ENCODE data around the gene LMOD3. TPM values are rescaled to one million over a fixed set of nuclear protein-coding genes. Genes with fewer than 3 reads are reported as not detected.

LMOD3 gene
- total and polyA plus RNA-seq, 2 donors (not counting 3 experiments of a cell fraction or from before 2014, with no cell fraction given), result not detected

DNA sequence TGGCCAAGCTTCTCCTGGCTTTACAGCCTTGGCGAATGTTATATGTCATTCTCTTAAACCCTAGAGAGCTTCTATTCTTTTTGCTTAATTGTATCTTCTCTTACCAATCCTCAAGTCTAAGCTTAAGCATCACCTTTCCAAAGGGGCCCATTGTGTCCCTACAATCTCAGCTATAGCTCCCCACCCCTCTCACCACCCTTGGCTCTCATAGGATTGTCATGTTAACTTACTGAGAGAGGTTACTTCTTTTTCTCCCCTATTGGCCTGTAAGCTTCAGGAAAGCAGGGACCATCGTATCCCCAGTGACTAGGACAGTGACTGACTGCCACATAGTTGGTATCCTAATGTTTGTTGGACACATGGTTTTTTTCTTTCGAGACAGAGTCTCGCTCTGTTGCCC lies 43.3 kb upstream of the LMOD3 start:
- intact Hi-C loops (cut with micrococcal nuclease), result no loop called here
- no TSS peak for BruUV-seq (replicated peaks)
- H3K79me2 ChIP-seq (ENCODE audit: control insufficient read depth, insufficient read depth, low read length), result no peaks in the 10 kb centered on the region
- peaks cover 0 to 4% of the 10 kb centered on the region in 2 experiments for H3K36me3 ChIP-seq (ENCODE audit: control insufficient read depth in 2 of 2, extremely low read depth in 1 of 2, insufficient read depth in 2 of 2, low read length in 2 of 2)
- FAIRE-seq (no peak), DNase-seq (ENCODE audit: low read depth, low spot score) (no peak)
- H3K27ac ChIP-seq (ENCODE audit: insufficient read depth, low read depth, low read length), result no peak overlapping the region
- H3K9me3 ChIP-seq (replicated peaks; ENCODE audit: control insufficient read depth, insufficient read depth, low read length), result no peaks in the 10 kb centered on the region
- no peaks in the 10 kb centered on the region for H4K20me1 ChIP-seq (replicated peaks; ENCODE audit: control insufficient read depth, extremely low read depth, insufficient read depth, low read length)
- no peaks in the 10 kb centered on the region for H3K9me1 ChIP-seq (replicated peaks; ENCODE audit: control insufficient read depth, extremely low read depth, insufficient read depth, low read length)
- CTCF ChIA-PET, result interaction anchor here (0.7 to 9.7 kb wide), 6 partner anchors 45 to 244 kb away, joined by 3 to 230 read pairs (median 5); no protein-coding TSS in a partner anchor
- H3K9ac ChIP-seq (replicated peaks; ENCODE audit: extremely low read depth, insufficient read depth, low read length), result no peak overlapping the region
- no peak overlapping the region for H3K4me2 ChIP-seq (ENCODE audit: insufficient read depth, low read length)
- TF ChIP-seq, protein P1, sequence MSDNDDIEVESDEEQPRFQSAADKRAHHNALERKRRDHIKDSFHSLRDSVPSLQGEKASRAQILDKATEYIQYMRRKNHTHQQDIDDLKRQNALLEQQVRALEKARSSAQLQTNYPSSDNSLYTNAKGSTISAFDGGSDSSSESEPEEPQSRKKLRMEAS (IDR thresholded peaks at IDR 0.05; ENCODE audit: insufficient read depth, insufficient read length), result no peak
- no peak for TF ChIP-seq POLR2A (IDR thresholded peaks at IDR 0.05; ENCODE audit: low read depth, low read length)
- TF ChIP-seq MYC (IDR thresholded peaks at IDR 0.05; ENCODE audit: low read depth, low read length), result no peak
- TF ChIP-seq JUN (IDR thresholded peaks at IDR 0.05; ENCODE audit: borderline replicate concordance, insufficient read depth, insufficient read length, low read depth), result no peak
- TF ChIP-seq FOS (IDR thresholded peaks at IDR 0.05; ENCODE audit: borderline replicate concordance, insufficient read depth, low read length), result no peak
- no peak for TF ChIP-seq EZH2 (IDR thresholded peaks at IDR 0.05; ENCODE audit: borderline replicate concordance, low read depth, low read length, severe bottlenecking)
- no peak for TF ChIP-seq POLR2AphosphoS5 (IDR thresholded peaks at IDR 0.05; ENCODE audit: insufficient read depth, low read depth, low read length)
- TF ChIP-seq GATA2 (IDR thresholded peaks at IDR 0.05; ENCODE audit: insufficient read depth, insufficient read length, low read depth, low read length), result no peak
- TF ChIP-seq, protein P2, sequence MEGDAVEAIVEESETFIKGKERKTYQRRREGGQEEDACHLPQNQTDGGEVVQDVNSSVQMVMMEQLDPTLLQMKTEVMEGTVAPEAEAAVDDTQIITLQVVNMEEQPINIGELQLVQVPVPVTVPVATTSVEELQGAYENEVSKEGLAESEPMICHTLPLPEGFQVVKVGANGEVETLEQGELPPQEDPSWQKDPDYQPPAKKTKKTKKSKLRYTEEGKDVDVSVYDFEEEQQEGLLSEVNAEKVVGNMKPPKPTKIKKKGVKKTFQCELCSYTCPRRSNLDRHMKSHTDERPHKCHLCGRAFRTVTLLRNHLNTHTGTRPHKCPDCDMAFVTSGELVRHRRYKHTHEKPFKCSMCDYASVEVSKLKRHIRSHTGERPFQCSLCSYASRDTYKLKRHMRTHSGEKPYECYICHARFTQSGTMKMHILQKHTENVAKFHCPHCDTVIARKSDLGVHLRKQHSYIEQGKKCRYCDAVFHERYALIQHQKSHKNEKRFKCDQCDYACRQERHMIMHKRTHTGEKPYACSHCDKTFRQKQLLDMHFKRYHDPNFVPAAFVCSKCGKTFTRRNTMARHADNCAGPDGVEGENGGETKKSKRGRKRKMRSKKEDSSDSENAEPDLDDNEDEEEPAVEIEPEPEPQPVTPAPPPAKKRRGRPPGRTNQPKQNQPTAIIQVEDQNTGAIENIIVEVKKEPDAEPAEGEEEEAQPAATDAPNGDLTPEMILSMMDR (IDR thresholded peaks at IDR 0.05; ENCODE audit: extremely low read depth in 1 of 2, insufficient read depth in 1 of 2, low read depth in 1 of 2, low read length in 2 of 2), result no peak
- H3K4me3 ChIP-seq (replicated peaks in 1 of 3; ENCODE audit: insufficient read depth in 1 of 3, low read depth in 1 of 3, low read length in 3 of 3), result no peak overlapping the region
- dilution Hi-C loops (cut with MboI; ENCODE audit: extremely low pct_ligation_motif_present, low sequenced_read_pairs), result loop anchor here (25.0 kb wide), 1 partner anchor 247 kb away; no protein-coding TSS in a partner anchor
- H2AFZ ChIP-seq (ENCODE audit: low read depth, low read length), result no peak overlapping the region
- POLR2A ChIA-PET, result no interaction called here
- no peaks in the 10 kb centered on the region for H3K27me3 ChIP-seq (ENCODE audit: control insufficient read depth in 2 of 2, insufficient read depth in 2 of 2, low read length in 2 of 2)
- H3K4me1 ChIP-seq (ENCODE audit: control insufficient read depth, extremely low read depth, insufficient read depth, low read length), result no peaks in the 10 kb centered on the region

Measured in endothelial cell of umbilical vein (primary cell).